ENCODE measurements around the gene NAGPA.

GRCh38 chr16:5019775-5020174 lies 14.0 kb downstream of the NAGPA start:
- no peak for TF ChIP-seq EP300 (IDR thresholded peaks at IDR 0.05; ENCODE audit: borderline replicate concordance in 1 of 2, control insufficient read depth in 1 of 2, low read depth in 2 of 2, low read length in 2 of 2)
- TF ChIP-seq ESRRA (IDR thresholded peaks at IDR 0.05; ENCODE audit: low read length): no peak
- TF ChIP-seq YY1 (IDR thresholded peaks at IDR 0.05; ENCODE audit: low read depth, low read length): no peak
- peak in 1 of 3 experiments; percentile 8; a peak in 1 of 6 replicates for TF ChIP-seq CTCF (IDR thresholded peaks at IDR 0.05 in 2 of 3, conservative IDR thresholded peaks at IDR 0.05 in 1 of 3; ENCODE audit: control insufficient read depth in 2 of 3, extremely low read depth in 1 of 3, insufficient read depth in 1 of 3, low read depth in 3 of 3, low read length in 3 of 3)
- no peak for TF ChIP-seq REST (IDR thresholded peaks at IDR 0.05; ENCODE audit: low read depth, low read length)
- TF ChIP-seq POLR2A (IDR thresholded peaks at IDR 0.05; ENCODE audit: low read depth, low read length): no peak
- no peak for TF ChIP-seq NKRF (conservative IDR thresholded peaks at IDR 0.05)
- TF ChIP-seq TBL1XR1 (IDR thresholded peaks at IDR 0.05; ENCODE audit: low read depth, low read length): no peak
- no peak for TF ChIP-seq RCOR1 (conservative IDR thresholded peaks at IDR 0.05; ENCODE audit: low read depth, low read length)
- no peak for TF ChIP-seq ASH2L (IDR thresholded peaks at IDR 0.05; ENCODE audit: borderline replicate concordance, low read depth)

Measured in GM12878 (cell line).